GOT3 (cell line): ENCODE results near the gene TBX21.
"Not testable (repeated sequence)": the region's sequence is repeated elsewhere in the genome, so short reads cannot be mapped to it uniquely, and the experiment has no call there.

Experiments
- DNase-seq: peaks from one replicate; lab custom pipeline; 2025; ENCODE audit warnings: mixed read lengths; lab: John Stamatoyannopoulos, UW

The TBX21 gene

GRCh38 chr17:47731396-47731795, 1.6 kb upstream of the TBX21 start:
- DNase-seq: no peak

- no peak for DNase-seq
These were observed 513 bp upstream of the TBX21 start for GRCh38 chr17:47732399-47733046.

GRCh38 chr17:47733674-47734410, 806 bp downstream of the TBX21 start:
- DNase-seq: no peak

GRCh38 chr17:47735139-47735464, 2.1 kb downstream of the TBX21 start:
- no peak for DNase-seq

- no peak for DNase-seq
These were observed 2.5 kb downstream of the TBX21 start for GRCh38 chr17:47735536-47736011.

GRCh38 chr17:47736501-47737495, 3.8 kb downstream of the TBX21 start:
- no peak for DNase-seq

GRCh38 chr17:47738178-47738577, 5.1 kb downstream of the TBX21 start:
- no peak for DNase-seq

GRCh38 chr17:47739150-47739549, 6.1 kb downstream of the TBX21 start:
- no peak for DNase-seq

- not testable (repeated sequence) for DNase-seq
These were observed 6.9 kb downstream of the TBX21 start for GRCh38 chr17:47739945-47740344.

- DNase-seq: no peak
These were observed 8.2 kb downstream of the TBX21 start for GRCh38 chr17:47741109-47741792.

GRCh38 chr17:47741793-47742145, 8.7 kb downstream of the TBX21 start:
- DNase-seq: no peak

- DNase-seq: no peak
These were observed 9.5 kb downstream of the TBX21 start for GRCh38 chr17:47742319-47743181.

- no peak for DNase-seq
These were observed 11.4 kb downstream of the TBX21 start for GRCh38 chr17:47744168-47745036.

GRCh38 chr17:47745037-47745380, 12.0 kb downstream of the TBX21 start:
- no peak for DNase-seq

- DNase-seq: no peak
These were observed 18.4 kb downstream of the TBX21 start for GRCh38 chr17:47751471-47751870.

GRCh38 chr17:47757386-47757785, 24.4 kb downstream of the TBX21 start:
- no peak for DNase-seq

- no peak for DNase-seq
These were observed 27.5 kb downstream of the TBX21 start for GRCh38 chr17:47760409-47761140.

GRCh38 chr17:47762728-47763127, 29.7 kb downstream of the TBX21 start:
- DNase-seq: no peak

- DNase-seq: no peak
These were observed 31.0 kb downstream of the TBX21 start for GRCh38 chr17:47763913-47764582.
